WERI-Rb-1 (cell line): ENCODE results near the gene PRIMPOL.
"Not testable (repeated sequence)": the region's sequence is repeated elsewhere in the genome, so short reads cannot be mapped to it uniquely, and the experiment has no call there.

Experiments used
- DNase-seq: peaks from one replicate; pipeline ENCODE4 v3.0.0-alpha.2; 2020
- H3K27ac ChIP-seq: fragments of 250-450 bp; sonication (Bioruptor Pico); 2 replicates; pipeline ENCODE4 v1.5.1; 2020; ENCODE audit warnings: mild to moderate bottlenecking, moderate library complexity
- H3K27me3 ChIP-seq: fragments of 250-450 bp; sonication (Bioruptor Pico); 2 replicates; pipeline ENCODE4 v1.5.1; 2021; ENCODE audit warnings: mild to moderate bottlenecking, low read depth, moderate library complexity; ENCODE audit not compliant: insufficient read depth, severe bottlenecking
- H3K36me3 ChIP-seq: fragments of 250-450 bp; sonication (Bioruptor Pico); 2 replicates; pipeline ENCODE4 v1.5.1; 2020; ENCODE audit warnings: mild to moderate bottlenecking, moderate library complexity
- H3K4me3 ChIP-seq: 2 replicates; pipeline ENCODE4 v1.5.1; 2011; ENCODE audit warnings: low read depth, mild to moderate bottlenecking, control low read depth, low read length
- H3K9me3 ChIP-seq: fragments of 250-450 bp; sonication (Bioruptor Pico); 2 replicates; pipeline ENCODE4 v1.5.1; 2021; ENCODE audit warnings: mild to moderate bottlenecking, moderate library complexity; ENCODE audit not compliant: severe bottlenecking
- TF ChIP-seq, protein P1 (sequence below): IDR thresholded peaks from 2 replicates; pipeline ENCODE4 v1.5.1; 2011; ENCODE audit warnings: low read depth, mild to moderate bottlenecking, control low read depth, inconsistent platforms, low read length

Gene PRIMPOL, protein sequence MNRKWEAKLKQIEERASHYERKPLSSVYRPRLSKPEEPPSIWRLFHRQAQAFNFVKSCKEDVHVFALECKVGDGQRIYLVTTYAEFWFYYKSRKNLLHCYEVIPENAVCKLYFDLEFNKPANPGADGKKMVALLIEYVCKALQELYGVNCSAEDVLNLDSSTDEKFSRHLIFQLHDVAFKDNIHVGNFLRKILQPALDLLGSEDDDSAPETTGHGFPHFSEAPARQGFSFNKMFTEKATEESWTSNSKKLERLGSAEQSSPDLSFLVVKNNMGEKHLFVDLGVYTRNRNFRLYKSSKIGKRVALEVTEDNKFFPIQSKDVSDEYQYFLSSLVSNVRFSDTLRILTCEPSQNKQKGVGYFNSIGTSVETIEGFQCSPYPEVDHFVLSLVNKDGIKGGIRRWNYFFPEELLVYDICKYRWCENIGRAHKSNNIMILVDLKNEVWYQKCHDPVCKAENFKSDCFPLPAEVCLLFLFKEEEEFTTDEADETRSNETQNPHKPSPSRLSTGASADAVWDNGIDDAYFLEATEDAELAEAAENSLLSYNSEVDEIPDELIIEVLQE

DNA sequence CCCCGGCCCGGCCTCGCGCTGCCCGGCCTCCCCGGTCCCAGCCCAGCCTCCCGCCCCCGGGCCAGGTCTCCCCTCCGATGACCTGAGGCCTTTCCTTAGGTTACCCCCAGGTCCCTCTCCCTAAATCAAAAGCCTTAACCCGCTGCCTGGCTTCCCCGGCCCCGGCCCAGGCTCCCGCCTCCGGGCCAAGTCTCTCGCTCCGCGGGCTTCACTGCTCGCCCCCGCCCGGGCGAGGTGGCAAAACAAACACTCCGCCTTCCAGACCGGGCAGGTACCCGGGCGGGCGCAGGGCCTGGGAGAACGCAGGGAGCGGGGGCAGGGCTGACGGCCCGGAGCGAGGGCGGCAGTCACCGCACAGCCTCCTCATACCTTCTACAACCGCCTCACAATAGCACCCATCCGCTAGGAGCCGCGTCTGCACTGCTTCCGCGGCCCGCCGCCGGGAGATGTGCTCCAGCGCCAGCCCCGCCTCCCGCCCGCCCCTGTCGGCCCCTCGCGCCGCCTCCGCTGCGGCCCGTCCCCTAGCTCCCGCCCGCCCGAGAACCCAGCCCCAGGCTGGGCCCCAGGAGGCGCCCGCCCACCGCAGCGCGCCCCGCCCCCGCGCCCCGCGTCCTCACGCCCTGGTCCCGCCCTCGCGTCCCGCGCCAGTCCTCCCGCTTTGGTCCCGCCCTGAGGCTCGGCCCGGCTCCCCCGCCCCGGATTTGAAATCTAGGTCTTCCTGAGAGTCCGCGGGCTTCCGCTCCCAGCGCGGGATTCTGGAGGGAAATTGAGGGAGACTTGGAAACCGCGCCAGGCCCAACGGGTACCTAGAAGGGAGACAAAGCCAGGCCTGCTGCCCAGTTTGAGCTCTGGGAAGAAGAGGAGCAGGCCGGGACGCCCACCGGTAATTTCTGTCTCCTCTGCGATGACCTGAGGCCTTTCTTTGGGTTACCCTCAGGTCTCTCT, at the start of gene PRIMPOL, which contains the start of gene CASP3:
PRIMPOL (plus strand) TSS at position 713 of the 945 bp plus-strand sequence. CDS start 7,403 bp downstream, outside the sequence.
CASP3 (minus strand) TSS at position 422 of the 945 bp plus-strand sequence. CDS start 10,994 bp downstream, outside the sequence.
- H3K4me3 ChIP-seq = peak within 1 kb of the TSS; percentile 94
- peaks cover 21% of the 10 kb centered on the region for H3K36me3 ChIP-seq
- TF ChIP-seq, protein P1, sequence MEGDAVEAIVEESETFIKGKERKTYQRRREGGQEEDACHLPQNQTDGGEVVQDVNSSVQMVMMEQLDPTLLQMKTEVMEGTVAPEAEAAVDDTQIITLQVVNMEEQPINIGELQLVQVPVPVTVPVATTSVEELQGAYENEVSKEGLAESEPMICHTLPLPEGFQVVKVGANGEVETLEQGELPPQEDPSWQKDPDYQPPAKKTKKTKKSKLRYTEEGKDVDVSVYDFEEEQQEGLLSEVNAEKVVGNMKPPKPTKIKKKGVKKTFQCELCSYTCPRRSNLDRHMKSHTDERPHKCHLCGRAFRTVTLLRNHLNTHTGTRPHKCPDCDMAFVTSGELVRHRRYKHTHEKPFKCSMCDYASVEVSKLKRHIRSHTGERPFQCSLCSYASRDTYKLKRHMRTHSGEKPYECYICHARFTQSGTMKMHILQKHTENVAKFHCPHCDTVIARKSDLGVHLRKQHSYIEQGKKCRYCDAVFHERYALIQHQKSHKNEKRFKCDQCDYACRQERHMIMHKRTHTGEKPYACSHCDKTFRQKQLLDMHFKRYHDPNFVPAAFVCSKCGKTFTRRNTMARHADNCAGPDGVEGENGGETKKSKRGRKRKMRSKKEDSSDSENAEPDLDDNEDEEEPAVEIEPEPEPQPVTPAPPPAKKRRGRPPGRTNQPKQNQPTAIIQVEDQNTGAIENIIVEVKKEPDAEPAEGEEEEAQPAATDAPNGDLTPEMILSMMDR = peak; percentile 56

DNA sequence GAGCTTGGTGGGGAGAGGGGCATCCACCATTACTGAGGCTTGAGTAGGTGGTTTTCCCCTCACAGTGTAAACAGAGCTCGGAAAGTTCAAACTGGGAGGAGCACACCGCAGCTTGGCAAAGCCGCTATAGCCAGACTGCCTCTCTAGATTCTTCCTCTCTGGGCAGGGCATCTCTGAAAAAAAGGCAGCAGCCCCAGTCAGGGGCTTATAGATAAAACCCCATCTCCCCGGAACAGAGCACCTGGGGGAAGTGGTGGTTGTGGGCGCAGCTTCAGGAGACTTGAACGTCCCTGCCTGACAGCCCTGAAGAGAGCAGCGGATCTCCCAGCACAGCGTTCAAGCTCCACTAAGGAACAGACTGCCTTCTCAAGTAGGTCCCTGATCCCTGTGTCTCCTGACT, 48.6 kb upstream of the PRIMPOL start:
- DNase-seq, H3K27me3 ChIP-seq, H3K36me3 ChIP-seq, H3K27ac ChIP-seq, H3K4me3 ChIP-seq: not testable (repeated sequence)
- peaks cover 26% of the 10 kb centered on the region for H3K9me3 ChIP-seq

More for the DNA sequence above, at the start of gene PRIMPOL, which contains the start of gene CASP3:
- Histone ChIP-seq H3K27ac (peak within 1 kb of the TSS; percentile 99), H3K9me3 (no peaks in the 10 kb centered on the region), H3K27me3 (no peaks in the 10 kb centered on the region)
- peak; percentile 99 for DNase-seq

DNA sequence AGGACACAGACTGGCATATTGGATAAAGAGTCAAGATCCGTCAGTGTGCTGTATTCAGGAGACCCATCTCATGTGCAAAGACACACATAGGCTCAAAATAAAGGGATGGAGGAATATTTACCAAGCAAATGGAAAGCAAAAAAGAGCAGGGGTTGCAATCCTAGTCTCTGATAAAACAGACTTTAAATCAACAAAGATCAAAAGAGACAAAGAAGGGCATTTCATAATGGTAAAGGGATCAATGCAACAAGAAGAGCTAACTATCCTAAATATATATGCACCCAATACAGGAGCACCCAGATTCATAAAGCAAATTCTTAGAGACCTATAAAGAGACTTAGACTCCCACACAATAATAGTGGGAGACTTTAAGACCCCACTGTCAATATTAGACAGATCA, 46.7 kb upstream of the PRIMPOL start:
- not testable (repeated sequence) for H3K27me3 ChIP-seq, H3K27ac ChIP-seq, H3K36me3 ChIP-seq, H3K4me3 ChIP-seq, DNase-seq
- peaks cover 37% of the 10 kb centered on the region for H3K9me3 ChIP-seq

DNA sequence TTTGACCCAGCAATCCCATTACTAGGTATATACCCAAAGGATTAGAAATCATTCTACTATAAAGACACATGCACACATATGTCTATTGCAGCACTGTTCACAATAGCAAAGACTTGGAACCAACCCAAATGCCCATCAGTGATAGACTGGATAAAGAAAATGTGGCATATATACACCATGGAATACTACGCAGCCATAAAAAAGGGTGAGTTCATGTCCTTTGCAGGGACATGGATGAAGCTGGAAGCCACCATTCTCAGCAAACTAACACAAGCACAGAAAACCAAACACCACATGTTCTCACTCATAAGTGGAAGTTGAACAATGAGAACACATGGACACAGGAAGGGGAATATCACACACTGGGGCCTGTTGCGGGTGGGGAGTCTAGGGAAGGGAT, 42.1 kb upstream of the PRIMPOL start:
- not testable (repeated sequence) for H3K27me3 ChIP-seq

DNA sequence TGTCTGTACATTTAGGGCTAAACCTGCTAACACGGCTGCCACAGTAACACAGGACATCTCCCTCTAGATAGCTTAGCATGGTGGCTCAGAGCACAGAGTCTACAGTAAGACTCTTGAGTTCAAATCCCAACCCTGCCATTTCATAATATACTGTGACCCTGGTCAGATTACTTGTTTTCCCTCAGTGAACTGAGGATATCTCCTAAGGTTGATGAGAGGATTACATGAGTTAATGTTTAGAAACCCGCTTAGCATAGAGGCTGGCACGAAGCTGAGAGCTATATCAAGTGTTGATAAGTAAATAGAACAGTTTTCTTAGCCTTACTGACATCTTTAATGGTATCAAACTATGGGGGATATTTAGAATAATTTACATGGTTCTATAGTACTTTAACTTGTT, 37.5 kb upstream of the PRIMPOL start:
- H3K36me3 ChIP-seq = no peaks in the 10 kb centered on the region
- H3K27ac ChIP-seq = no peak overlapping the region
- peaks cover 24% of the 10 kb centered on the region for H3K9me3 ChIP-seq
- H3K27me3 ChIP-seq = no peaks in the 10 kb centered on the region
- DNase-seq = peak; percentile 24
- H3K4me3 ChIP-seq = no peak overlapping the region
- TF ChIP-seq, protein P1 = no peak

More for the DNA sequence above, 42.1 kb upstream of the PRIMPOL start:
- H3K36me3 ChIP-seq, H3K4me3 ChIP-seq, H3K27ac ChIP-seq, DNase-seq: not testable (repeated sequence)
- H3K9me3 ChIP-seq = peaks cover 34% of the 10 kb centered on the region

DNA sequence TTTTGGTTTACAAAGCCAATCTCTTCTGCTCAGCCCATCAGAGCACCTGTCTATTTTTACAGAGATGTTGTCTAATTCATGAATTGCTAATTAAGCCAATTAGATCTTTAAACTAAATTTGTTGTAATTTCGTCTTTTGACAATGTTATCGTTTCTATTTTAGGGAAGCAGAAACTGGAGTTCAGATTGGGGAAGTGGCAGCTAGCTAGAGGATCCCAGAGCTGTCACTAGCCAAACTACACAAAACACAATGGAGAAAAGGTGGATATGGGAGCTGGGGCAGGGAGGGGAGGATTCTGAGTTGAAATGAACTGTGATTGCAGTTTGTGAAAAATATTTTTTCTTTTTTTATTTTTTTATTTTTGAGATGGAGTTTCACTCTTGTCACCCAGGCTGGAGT, 36.1 kb upstream of the PRIMPOL start:
- TF ChIP-seq, protein P1 = no peak
- H3K27me3 ChIP-seq = no peaks in the 10 kb centered on the region
- no peaks in the 10 kb centered on the region for H3K36me3 ChIP-seq
- H3K9me3 ChIP-seq = peaks cover 20% of the 10 kb centered on the region
- no peak for DNase-seq
- no peak overlapping the region for H3K4me3 ChIP-seq
- no peak overlapping the region for H3K27ac ChIP-seq
